Measurements from ENCODE around the gene MED27. TPM values are rescaled to one million over a fixed set of nuclear protein-coding genes. Genes with fewer than 3 reads are reported as not detected.

MED27 gene
- total and polyA plus RNA-seq, 7 donors = 11.9 to 19.7 (median 15.6) TPM

- no peaks in the 10 kb centered on the region for H3K27me3 ChIP-seq
- peaks cover 0 to 51% (median 18%) of the 10 kb centered on the region in 4 donors for H3K4me1 ChIP-seq
- TF ChIP-seq POLR2A (IDR thresholded peaks at IDR 0.05) (no peak), POLR2AphosphoS5 (IDR thresholded peaks at IDR 0.05) (no peak), CTCF (IDR thresholded peaks at IDR 0.05) (no peak), EP300 (IDR thresholded peaks at IDR 0.05) (no peak)
- peak; percentile 68 for DNase-seq
- no peaks in the 10 kb centered on the region for H3K9me3 ChIP-seq
- intact Hi-C loops (cut with DNase I) = loop anchor here (2.0 kb wide), 1 partner anchor 159 kb away; no protein-coding TSS in a partner anchor
- 66 to 77% methylated on average over 10 of the region's 10 CpGs for WGBS, 2 donors
- H3K36me3 ChIP-seq = peaks cover 0 to 34% (median 4%) of the 10 kb centered on the region in 4 donors
- H3K4me3 ChIP-seq = peak overlapping the region; percentile 82 to 86 (median 84)
- peak overlapping the region in 1 of 4 donors; percentile 83 for H3K27ac ChIP-seq
Observed at GRCh38 chr9:132077881-132078698, 1.6 kb downstream of the MED27 start.

DNA sequence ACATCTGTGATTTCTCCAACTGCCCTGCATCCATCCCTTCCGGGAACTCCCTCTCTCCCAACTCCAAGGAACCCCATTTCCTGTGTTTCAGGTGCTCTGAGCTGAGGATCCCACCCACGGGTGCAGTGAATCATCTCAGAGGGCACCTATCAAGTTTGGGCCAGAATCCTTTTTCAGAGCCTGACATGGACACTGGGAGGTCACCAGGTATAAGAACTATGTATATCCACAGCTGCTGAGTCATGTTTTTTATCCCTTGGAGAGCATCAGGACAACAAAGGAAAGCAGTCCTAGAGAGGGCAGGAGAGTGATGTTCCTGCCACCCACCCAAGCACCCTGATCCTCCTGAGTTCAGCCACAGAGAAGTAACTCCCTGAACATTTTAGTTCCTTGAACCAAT lies 3.8 kb downstream of the MED27 start:
- Histone ChIP-seq H3K4me3 (no peak overlapping the region), H3K4me1 (peaks cover 0 to 51% (median 18%) of the 10 kb centered on the region in 4 donors), H3K36me3 (peaks cover 0 to 49% (median 4%) of the 10 kb centered on the region in 4 donors), H3K9me3 (no peaks in the 10 kb centered on the region), H3K27me3 (no peaks in the 10 kb centered on the region), H3K27ac (no peak overlapping the region)
- intact Hi-C loops (cut with DNase I) = no loop called here
- TF ChIP-seq CTCF (IDR thresholded peaks at IDR 0.05) = no peak
- TF ChIP-seq EP300 (IDR thresholded peaks at IDR 0.05) = no peak
- TF ChIP-seq POLR2AphosphoS5 (IDR thresholded peaks at IDR 0.05) = no peak
- no peak for TF ChIP-seq POLR2A (IDR thresholded peaks at IDR 0.05)
- no peak for DNase-seq
- WGBS, 2 donors = 88 to 89% methylated on average over 2 of the region's 2 CpGs

DNA sequence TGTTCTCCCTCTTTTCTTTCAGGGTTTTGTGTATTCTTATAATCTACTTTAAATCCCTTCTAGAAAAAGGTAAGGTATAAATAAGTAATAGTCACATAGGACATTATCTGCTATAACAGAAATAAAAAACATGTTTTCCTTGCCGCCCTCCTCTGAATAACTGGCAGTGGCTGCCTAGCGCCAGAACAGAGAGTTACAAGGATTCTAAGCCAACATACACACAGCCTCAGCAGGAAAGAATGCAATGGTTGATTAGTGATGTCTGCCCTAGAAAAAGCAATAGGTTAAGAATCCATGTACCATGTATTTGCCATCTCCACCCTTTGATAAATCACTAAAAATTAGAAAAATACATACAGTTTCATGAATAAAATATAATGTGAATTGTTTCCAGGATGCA lies 4.9 kb downstream of the MED27 start:
- no peak overlapping the region for H3K4me3 ChIP-seq
- no peak for TF ChIP-seq EP300 (IDR thresholded peaks at IDR 0.05)
- no peak for TF ChIP-seq POLR2A (IDR thresholded peaks at IDR 0.05)
- TF ChIP-seq POLR2AphosphoS5 (IDR thresholded peaks at IDR 0.05) = no peak
- no peak for TF ChIP-seq CTCF (IDR thresholded peaks at IDR 0.05)
- DNase-seq = no peak
- H3K9me3 ChIP-seq = no peaks in the 10 kb centered on the region
- peaks cover 0 to 49% (median 4%) of the 10 kb centered on the region in 4 donors for H3K36me3 ChIP-seq
- H3K27ac ChIP-seq = no peak overlapping the region
- intact Hi-C loops (cut with DNase I) = no loop called here
- H3K27me3 ChIP-seq = no peaks in the 10 kb centered on the region
- H3K4me1 ChIP-seq = peaks cover 0 to 61% (median 26%) of the 10 kb centered on the region in 4 donors
- 95 to 97% methylated on average over 2 of the region's 2 CpGs for WGBS, 2 donors

GRCh38 chr9:132071847-132072507 lies 7.7 kb downstream of the MED27 start:
- DNase-seq = no peak
- WGBS, 2 donors = 97% methylated on average over 16 of the region's 16 CpGs
- H3K9me3 ChIP-seq = no peaks in the 10 kb centered on the region
- H3K27ac ChIP-seq = no peak overlapping the region
- H3K4me1 ChIP-seq = peaks cover 0 to 47% (median 11%) of the 10 kb centered on the region in 4 donors
- no peak overlapping the region for H3K4me3 ChIP-seq
- intact Hi-C loops (cut with DNase I) = no loop called here
- H3K27me3 ChIP-seq = no peaks in the 10 kb centered on the region
- H3K36me3 ChIP-seq = peaks cover 4 to 65% (median 8%) of the 10 kb centered on the region in 4 donors
- TF ChIP-seq EP300 (IDR thresholded peaks at IDR 0.05) = no peak
- TF ChIP-seq POLR2A (IDR thresholded peaks at IDR 0.05) = no peak
- no peak for TF ChIP-seq POLR2AphosphoS5 (IDR thresholded peaks at IDR 0.05)
- no peak for TF ChIP-seq CTCF (IDR thresholded peaks at IDR 0.05)

Data from sigmoid colon (tissue), 7 donors.